GM19452 (cell line): Measurements from ENCODE around the gene LRCH2.
"Not testable (repeated sequence)": the region's sequence is repeated elsewhere in the genome, so short reads cannot be mapped to it uniquely, and the experiment has no call there.

Source experiments
- ATAC-seq: cut with Tn5 transposase; IDR thresholded peaks from one replicate; pipeline ENCODE4 v1.9.1; 2021; ENCODE audit not compliant: unreplicated experiment

The LRCH2 gene

DNA sequence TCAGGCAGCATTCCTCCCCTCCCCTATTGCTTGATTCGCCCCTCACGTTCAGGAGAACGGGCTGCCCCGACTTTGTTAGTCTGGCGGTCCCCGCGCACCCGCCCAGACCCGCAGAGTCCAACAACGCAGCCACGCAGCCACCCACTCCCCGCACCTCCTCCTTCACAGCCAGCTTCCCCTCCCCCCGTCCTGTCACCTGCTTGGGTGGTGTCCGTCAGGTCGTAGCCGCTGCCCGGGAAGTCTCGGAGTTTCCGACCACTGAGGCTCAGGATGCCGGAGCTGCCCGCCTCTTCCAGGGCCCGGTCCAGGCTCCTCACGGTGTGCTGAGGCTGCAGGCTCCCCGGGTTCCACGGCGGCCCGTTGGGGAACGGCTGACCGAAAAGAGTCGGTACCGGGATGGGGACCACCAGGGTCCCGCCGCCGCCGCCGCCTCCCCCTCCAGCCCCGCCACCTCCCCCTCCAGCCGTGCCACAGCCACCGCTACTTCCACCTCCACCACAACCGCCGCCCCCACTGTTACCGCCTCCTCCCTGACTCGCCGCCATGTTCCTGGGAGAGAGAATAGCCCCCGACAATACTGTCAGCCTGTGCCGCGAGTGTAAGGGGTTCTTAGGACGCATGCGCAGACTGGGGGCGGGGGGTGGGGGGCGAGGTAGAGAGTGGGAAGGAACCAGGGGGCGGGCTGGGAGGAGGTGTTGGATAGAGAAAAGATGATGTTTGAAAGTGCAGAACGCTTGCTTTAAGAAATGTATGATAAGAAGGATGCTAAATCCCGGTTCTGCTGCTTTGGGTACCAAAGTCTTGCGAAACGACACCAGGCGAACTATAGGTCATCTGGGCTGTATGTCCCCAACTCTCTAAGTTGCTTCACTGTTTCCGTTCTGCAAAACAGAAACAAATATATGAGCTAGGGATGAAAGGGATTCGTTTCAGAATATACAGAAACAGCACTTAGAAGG is at the start of gene LRCH2:
LRCH2 (minus strand) TSS at position 600 of the 959 bp plus-strand sequence; CDS start at position 545, 55 bp downstream.
- no peak for ATAC-seq

DNA sequence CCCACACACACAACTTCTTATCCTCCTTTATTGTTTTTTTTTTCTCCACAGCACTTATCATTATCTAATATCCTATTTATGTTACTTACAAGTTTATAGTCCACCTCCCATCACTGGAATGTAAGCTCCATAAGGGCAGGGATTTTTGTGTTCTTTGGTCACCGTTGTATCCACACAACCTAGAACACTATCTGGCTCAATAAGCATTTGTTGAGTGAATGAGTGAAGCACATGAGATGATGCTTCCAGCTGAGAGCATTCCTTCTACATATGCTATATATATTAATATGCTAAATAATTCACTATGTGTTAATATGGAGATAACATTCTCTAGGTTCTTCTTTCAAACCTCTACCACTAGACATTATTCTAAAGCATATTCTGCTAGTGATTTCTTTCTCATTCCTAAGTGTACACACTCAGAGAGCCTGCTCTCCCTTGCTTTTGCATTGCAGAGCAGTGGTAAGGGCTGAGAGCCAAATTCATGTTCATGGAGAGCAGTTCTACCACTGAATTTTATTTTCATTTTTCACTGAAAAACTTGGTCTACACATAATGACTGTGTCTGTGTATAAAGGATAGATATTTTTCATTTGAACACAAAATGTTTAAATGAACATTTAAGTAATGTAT is 35.3 kb upstream of the LRCH2 start:
- no peak for ATAC-seq

DNA sequence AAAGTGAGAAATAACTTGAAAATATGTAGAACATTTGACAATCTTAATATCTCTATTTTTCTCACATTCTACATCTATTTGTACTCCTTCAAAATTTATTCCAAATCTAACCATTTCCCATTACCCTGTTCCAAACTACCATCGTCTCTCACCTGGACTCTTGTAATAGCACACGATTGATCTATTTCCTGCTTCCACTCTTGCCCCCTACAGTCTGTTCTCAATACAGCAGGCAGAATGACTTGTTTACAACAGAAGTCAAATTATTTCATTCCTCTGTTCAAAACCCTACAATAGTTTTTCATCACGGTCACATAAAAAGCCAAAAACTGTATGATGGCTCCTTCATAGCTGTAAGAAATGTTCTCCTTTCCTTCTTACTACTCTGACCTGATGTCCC is 34.5 kb upstream of the LRCH2 start:
- no peak for ATAC-seq

GRCh38 chrX:115266300-115266699 is 32.4 kb upstream of the LRCH2 start:
- no peak for ATAC-seq

GRCh38 chrX:115264009-115264408 is 30.1 kb upstream of the LRCH2 start:
- no peak for ATAC-seq

- no peak for ATAC-seq
Observed at GRCh38 chrX:115261148-115261547, 27.3 kb upstream of the LRCH2 start.

DNA sequence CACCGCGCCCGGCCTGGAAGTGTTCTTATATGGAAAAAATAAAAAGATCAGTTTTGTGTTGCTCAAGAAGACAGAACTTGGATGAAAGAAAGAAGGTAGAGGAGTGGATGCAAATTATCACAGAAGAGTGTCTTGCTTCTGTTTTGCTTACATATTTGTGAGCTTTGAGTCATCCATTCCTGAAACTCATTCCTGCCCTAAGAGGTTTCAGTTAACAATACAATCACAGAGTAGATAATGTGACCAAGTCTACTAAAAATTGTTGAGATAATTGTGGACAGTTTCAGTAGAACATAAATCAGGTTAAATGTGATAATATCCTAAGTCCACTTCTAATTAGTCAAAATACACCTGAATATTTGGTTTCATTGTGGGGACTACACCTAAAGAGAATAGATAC is 26.4 kb upstream of the LRCH2 start:
- ATAC-seq, result no peak

- ATAC-seq, result no peak
Observed at GRCh38 chrX:115259238-115259875, 25.5 kb upstream of the LRCH2 start.

DNA sequence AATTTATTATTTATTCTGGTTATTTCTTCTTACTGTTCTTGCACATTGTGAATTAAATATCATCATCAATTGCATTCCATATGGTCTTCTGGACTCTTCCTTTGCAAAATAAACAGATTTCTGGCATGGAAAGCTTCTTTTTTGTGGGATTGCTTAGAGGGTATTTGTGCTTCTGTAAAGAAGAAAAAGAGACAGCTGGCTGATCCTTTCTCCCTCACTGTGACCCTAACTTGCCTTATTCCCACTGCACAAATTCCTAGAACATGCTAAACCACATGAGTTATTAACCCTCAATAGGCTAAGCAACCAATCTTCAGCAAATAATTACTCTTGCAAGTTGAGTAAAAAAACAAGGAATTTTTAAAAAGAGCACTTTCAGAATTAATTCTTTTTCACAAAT is 23.8 kb upstream of the LRCH2 start:
- no peak for ATAC-seq

- ATAC-seq, result no peak
Observed at GRCh38 chrX:115255003-115255402, 21.1 kb upstream of the LRCH2 start.

DNA sequence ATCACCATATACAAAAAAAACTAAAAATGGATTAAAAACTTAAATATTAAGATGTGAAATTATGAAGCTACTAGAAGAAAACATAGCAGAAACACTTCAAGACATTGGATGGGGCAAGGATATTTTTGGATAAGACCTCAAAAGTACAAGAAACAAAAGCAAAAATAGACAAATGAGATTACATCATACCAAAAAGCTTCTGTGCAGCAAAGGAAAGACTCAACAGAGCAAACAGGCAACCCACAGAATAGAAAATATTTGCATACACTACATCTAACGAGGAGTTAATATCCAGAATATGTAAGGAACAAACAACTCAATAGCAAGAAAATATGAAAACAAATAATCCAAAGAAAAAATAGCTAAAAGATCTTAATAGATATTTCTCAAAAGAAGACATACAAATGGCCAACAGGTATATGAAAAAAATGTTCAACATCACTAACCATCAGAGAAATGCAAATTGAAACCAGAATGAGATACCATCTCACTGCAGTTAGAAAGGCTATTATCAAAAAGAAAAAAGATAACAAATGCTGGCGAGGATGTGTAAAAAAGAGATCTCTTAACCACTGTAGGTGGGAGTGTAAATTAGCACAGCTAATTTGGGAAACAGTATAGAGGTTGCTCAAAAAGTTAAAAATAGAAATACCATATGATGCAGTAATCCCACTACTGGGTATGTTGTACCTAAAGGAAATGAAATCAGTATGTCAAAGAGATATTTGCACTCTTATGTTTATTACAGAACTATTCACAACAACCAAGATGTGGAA is 17.8 kb upstream of the LRCH2 start:
- no peak for ATAC-seq

- ATAC-seq, result no peak
Observed at GRCh38 chrX:115237056-115237455, 3.2 kb upstream of the LRCH2 start.

DNA sequence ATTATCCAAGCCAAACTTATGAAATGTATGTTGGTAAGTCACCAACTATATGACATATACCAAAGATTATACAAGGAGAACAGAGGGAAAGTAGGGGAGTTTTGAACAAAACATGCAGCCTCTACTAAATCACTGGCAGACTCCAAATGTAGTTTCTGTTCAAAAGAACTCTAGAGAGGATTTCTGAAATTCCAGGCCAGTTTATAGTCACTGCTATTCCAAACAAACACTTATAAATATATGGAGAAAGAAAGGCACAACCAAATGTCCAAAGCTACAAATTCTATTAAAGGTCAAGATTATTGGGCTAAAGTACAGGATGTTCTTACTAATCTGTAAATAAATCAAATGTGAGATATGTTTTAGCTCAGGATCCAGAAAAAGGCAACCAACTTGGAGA is 2.7 kb upstream of the LRCH2 start:
- no peak for ATAC-seq

GRCh38 chrX:115234461-115234860 is 565 bp upstream of the LRCH2 start:
- ATAC-seq, result no peak

GRCh38 chrX:115232933-115233496 is 881 bp downstream of the LRCH2 start:
- no peak for ATAC-seq

DNA sequence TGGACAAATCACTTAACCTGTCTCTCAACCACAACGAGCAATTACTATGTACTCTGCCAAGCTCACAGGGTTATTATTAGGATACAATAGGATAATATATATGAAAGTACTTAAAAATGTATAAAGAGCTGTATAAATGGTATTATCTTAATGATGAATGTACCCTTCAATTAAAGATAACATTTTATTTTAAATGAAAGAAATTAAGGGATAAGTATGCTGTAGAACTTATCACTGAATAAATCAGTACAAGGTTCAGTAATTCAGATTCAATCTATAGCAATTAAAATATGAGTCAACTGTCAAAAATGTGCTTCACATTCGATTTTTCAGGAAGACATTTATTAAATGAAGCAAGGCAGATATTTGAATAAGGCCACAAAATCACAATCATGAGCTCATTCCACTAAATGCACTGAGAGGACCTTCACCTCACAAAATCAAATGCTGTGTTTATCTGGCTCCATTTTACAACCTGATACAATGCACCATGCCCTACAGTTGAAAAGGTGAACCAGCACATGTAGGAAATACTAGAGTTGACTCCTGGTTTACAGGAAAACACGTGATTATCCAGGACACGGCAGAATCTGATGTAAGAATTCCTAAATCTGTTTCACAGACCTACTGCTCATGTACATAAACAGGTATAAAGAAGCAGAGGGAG is 4.4 kb downstream of the LRCH2 start:
- no peak for ATAC-seq

DNA sequence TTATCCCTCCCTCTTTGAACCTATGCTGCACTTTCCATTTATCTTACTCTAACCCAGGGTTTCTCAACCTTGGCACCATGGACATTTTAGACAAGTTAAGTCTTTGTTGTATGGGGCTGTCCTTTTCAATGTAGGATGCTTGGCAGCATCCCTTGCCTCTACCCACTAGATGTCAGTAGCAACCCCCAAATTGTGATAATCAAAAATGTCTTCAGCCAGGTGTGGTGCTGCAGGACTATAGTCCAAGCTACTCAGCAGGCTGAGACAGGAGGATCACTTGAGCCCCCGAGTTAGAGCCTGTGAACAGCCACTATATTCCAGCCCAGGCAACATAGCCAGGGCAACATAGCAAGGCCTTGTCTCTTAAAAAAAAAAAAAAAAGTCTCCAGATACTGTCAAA is 7.0 kb downstream of the LRCH2 start:
- no peak for ATAC-seq

DNA sequence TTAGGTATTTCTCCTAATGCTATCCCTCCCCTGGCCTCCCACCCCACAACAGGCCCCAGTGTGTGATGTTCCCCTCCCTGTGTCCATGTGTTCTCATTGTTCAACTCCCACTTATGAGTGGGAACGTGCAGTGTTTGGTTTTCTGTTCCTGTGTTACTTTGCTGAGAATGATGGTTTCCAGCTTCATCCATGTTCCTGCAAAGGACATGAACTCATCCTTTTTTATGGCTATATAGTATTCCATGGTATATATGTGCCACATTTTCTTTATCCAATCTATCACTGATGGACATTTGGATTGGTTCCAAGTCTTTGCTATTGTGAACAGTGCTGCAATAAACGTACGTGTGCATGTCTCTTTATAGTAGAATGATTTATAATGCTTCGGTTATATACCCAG is 16.6 kb downstream of the LRCH2 start:
- ATAC-seq, result not testable (repeated sequence)

DNA sequence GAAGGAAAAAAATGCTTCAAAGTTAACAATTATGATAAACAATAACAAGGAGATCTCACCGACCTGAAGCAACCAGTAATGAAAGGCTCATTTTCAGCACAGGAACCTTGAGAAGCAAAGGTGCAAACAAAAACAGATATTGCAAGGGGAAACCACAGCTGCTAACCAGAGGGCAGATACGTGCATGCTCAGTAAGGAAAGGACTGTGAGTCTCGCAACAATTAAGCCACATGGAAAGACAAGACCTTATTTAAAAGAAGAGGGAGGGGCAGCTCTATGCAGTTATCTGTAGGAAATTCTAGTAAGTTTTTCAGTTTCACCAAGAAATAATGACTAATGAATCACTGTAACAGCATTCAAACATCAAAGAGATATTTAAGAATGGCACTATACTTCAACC is 19.3 kb downstream of the LRCH2 start:
- no peak for ATAC-seq

- no peak for ATAC-seq
Observed at GRCh38 chrX:115214151-115214550, 19.7 kb downstream of the LRCH2 start.
